Ureter (tissue), 1 donor: ENCODE data around the gene RTCA. TPM values are rescaled to one million over a fixed set of nuclear protein-coding genes. Genes with fewer than 3 reads are reported as not detected.
"Not testable (repeated sequence)": the region's sequence is repeated elsewhere in the genome, so short reads cannot be mapped to it uniquely, and the experiment has no call there.

Experiments
- DNase-seq: peaks from one replicate; pipeline ENCODE4 v3.0.0-alpha.2; 2020; ENCODE audit warnings: low spot score
- total RNA-seq: library from RNA; stranded (reverse); gene quantifications from one replicate; pipeline ENCODE4 v1.2.4, GENCODE V29; 2023
- donor health status: DM: yes; HTN: yes; CAD: no.

RTCA gene
- total RNA-seq, 1 donor from 2014 or later: 30.3 TPM

DNA sequence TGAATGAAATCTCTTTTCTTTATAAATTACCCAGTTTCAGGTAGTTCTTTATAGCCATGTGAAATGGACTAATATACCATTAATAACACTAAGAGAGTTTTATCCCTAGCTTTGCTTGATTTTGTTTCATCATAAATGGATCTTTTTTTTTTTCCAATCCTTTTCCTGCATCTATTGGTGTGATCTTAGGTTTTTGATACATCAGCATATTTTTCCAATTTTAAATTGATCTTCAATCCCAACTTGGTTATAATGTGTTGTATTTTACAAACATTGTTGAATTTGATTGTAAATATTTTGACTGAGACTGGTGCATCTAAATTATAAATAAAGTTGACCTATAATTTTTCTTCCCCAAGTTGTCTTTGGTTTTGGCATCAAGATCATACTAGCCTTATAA lies 4.3 kb upstream of the RTCA start:
- no peak for DNase-seq

DNA sequence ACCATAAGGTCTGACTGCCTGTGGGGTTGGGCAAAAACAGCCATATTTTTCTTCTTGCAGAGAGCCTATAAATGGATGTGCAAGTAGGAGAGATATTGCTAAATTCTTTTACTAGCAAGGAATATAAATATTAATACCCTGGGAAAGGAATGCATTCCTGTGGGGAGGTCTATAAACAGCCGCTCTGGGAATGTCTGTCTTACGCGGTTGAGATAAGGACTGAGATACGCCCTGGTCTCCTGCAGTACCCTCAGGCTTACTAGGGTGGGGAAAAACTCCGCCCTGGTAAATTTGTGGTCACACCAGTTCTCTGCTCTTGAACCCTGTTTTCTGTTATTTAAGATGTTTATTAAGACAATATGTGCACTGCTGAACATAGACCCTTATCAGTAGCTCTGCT lies 1.9 kb upstream of the RTCA start:
- not testable (repeated sequence) for DNase-seq

DNA sequence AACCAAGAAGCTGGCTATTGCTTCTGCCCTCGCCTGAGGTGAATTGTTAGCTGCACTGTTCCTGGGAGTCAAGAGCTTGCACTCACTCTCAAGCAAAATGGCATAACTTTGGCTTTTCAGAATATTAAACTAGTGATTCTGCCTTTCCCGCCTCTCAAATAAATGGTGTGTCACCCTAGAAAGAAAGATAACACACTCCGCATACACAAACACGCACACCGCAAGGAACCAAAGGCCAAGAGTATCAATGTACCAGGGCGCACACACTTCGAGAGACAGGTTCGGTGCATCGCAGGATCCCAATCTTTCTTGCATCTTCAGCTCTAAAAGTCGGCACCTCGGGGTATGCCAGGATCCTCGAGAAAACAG lies 470 bp upstream of the RTCA start:
- DNase-seq: no peak

DNA sequence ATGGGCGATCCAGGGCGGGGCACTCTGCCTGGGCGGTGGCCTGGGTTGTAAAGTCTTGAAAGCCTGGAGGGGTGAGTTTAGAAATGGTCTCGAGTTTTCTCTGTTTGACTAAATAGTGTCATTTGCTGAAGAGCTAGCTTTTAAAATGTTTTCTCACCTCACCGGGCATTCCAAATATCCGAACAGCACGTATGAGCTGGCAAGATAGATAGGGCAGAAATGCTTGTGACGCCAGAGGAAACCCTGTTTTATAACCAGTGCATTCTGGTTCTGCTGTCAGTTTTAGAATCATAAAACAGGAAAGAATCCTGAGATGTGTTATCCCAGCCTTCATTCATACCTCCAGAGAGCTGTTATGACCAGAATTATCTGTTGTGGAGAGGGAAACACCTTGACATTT lies 725 bp downstream of the RTCA start:
- DNase-seq: no peak

DNA sequence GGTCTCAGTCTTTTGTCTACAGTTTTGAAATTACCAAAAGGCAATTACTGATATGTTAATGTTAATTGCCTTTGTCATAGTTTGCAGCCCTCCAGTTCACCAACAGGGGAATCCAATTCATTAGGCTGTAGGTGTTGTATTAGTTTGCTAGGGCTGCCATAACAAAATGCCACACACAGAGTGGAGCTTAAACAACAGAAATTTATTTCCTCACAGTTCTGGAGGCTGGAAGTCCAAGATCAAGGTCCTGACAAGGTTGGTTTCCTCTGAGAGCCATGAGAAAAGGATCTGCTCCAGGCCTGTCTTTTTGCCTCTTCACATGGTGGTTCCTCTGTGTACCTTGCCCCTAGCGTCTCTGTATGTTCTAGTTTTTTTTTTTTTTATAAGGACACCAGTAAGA lies 1.3 kb downstream of the RTCA start:
- DNase-seq: no peak

DNA sequence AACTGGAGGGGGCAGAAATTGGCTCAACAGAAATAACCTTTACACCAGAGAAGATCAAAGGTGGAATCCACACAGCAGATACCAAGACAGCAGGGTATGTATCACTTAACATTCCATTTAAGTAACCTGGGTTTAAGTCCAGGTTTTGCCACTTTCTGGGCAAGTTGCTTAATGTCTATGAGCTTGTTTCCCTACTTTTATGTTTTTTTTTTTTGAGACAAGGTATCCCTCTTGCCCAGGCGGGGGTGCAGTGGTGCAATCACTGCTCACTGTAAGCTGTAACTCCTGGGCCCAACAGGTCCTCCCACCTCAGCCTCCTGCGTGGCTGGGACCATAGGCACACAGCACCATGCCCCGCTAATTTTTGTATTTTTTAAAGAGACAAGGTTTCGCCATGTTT lies 2.2 kb downstream of the RTCA start:
- DNase-seq: no peak

DNA sequence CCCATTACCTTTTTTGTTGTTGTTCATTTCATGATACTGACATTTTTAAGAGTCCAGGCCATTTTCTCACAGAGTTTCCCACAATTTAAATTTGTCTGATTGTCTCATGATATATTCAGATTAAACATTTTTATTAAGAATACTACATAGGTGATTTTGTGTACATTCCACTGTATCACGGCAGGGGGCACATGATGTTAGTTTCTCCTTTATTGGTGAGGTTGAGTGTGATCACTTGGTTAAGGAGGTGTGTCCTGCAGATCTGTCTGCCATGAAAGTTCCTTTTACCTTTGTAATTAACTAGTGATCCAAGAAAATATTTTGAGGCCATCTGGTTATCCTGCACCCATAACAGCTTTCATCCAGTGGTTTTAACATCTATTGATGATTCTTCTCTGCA lies 11.8 kb downstream of the RTCA start:
- no peak for DNase-seq

DNA sequence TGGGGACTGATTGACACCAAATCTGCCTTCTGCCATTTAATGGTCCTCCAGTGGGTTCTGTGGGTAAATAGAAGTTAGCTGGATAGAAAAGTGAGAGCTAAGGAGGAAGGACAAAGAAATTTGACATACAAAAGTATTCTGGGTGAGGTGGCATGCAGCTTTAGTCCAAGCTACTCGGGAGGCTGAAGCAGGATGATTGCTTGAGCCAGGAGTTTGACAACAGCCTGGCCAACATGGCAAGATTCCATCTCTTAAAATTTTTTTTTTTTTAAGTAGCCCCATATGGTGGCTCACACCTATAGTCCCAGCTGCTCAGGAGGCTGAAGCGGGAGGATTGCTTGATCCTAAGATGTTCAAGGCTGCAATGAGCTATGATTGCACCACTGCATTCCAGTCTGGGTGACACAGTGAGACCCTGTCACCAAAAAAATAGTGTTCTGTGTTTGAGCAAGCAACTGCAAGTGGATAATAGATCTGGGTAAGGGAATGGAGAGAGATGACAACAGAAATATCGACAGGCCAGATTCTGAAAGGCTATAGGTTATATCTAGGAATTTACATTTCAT lies 13.4 kb downstream of the RTCA start:
- no peak for DNase-seq

DNA sequence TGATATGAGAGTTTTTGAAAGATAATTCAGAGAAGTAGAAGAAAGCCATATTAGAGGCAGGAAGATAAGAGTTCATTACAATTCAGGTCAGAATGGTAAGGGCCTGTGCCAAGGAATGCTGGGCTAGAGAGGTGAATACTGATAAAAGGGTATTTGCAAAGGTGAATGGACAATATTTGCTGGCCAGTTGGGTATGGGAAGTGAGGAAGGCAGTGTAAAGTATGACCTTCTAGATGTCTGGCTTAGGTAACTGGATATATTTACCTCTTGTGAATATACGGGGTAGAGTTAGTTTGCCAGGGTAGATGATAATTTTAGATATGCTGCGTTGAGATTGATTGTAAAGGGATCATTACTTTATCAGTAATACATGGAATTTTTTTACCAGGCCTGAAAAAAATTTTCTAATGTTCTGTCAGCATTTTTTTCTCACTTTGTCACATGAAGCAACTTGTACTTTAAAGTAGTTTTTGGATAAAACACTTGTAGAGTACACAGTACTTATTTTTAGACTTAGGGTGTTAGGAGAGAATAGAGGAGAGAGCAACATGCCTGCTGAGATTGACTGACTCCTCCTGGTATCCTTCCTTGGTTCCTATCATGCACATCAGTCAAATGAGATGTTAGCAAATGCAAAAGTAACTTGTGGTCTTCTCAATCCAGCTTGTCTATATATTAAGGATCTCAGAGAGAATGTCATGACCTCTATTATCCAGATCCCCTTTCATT lies 14.1 kb downstream of the RTCA start:
- no peak for DNase-seq

DNA sequence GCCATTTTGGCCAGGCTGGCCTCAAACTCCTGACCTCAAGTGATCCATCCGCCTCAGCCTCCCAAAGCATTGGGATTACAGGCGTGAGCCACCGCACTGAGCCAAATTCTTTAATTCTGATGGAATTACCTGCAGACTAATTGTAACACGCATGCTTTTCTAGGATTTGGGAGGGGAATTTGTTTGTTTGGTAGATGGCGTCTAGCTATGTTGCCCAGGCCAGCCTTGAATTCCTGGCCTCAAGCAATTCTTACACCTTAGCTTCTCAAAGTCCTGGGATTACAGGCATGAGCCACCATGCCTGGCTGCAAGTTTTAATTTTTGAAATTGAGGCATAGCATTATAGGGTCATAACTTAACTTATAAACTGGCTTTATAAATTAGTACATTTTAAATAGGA lies 18.6 kb downstream of the RTCA start:
- no peak for DNase-seq

DNA sequence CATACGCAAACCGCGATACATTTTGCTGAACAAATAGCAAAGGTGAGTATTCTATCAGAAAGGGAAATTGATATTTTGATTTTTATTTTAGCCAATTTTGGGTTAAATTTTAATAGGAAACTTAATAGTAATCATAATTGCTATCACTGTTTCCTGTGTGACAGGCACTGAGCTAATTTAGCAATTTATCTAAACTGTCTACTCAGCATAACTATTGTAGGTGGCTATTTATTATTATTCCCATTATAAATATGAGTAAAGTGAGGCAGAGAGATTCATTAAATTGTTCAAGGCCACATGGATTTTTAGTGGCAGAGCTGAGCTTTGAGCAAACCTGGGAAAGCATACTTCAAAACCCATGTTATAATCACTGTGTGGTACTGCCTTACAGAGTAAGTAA lies 21.1 kb downstream of the RTCA start:
- no peak for DNase-seq

DNA sequence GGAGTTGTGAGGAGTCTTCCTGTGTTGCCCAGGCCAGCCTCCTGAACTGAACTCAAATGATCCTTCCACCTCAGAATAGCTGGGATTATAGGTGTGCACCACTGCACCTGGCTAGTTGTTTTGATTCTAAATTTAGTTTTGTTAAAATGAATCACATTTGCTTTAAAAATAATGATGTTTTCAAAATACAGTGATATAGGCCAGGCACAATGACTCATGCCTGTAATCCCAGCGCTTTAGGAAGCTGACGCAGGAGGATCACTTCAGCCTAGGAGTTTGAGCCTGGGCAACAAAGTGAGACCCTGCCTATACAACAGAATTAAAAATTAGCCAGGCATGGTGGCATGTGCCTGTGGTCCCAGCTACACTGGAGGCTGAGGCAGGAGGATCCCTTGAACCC lies 24.3 kb downstream of the RTCA start:
- DNase-seq: no peak

DNA sequence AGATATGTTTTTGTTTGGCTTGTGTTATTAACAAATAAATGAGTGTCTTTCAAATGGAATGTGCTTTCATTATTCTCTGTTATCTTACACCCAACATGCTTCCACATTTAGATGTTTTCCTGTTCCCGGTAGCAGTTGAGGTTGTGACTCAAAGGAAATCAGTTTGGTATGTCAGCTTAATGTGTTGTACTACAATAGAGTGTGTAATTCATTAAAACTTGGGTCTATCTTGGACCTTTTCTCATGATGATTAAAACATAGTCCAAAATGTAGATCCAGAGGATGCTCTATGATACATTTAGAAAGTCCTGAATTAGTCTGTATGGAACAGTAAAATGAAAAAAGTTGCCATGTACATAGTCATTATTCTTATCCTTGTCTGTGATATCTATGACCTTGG lies 26.7 kb downstream of the RTCA start:
- no peak for DNase-seq

DNA sequence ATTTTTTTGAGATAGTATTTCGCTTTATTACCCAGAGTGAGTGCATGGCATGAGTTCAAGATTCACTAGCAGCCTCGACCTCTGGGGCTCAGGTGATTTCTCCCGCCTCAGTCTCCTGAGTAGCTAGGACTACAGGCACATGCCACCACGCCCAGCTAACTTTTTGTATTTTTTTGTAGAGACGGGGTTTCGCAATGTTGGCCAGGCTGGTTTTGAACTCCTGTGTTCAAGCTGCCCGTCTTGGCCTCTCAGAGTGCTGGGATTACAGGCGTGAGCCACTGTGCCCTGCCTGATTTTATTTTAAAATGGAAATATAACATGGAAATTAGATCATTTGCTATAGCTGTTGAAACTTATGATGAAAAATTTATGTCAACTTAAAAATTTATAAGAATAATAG lies 30.1 kb downstream of the RTCA start:
- DNase-seq: no peak

DNA sequence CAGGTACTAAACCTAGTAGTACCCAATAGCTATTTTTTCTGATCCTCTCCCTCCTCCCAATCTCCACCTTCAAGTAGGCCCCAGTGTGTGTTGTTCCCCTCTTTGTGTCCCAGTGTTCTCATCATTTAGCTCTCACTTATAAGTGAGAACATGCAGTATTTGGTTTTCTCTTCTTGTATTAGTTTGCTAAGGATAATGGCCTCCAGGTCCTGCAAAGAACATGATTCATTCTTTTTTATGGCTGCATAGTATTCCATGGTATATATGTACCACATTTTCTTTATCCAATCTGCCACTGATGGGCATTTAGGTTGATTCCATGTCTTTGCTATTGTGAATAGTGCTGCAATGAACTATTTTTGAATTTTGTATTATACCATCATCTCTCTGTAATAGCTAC lies 31.0 kb downstream of the RTCA start:
- not testable (repeated sequence) for DNase-seq

DNA sequence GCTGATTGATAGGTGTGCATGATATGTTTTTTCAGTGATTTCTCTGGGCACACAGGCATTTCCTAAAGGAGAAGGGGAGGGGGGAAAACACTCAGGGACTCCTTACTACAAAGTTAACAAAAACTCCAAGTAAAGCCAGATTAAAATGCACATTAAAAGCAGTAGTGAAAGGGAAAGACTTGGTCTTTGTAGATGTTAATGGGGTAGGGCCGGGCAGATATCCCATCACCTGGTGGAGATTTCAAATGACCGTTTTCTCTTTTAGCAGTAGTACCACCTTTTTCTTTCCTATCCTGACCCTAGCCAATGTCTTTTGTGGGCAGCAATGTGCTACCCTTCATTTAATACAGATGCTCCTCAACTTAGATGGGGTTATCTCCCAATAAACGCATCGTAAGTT lies 32.5 kb downstream of the RTCA start:
- no peak for DNase-seq

DNA sequence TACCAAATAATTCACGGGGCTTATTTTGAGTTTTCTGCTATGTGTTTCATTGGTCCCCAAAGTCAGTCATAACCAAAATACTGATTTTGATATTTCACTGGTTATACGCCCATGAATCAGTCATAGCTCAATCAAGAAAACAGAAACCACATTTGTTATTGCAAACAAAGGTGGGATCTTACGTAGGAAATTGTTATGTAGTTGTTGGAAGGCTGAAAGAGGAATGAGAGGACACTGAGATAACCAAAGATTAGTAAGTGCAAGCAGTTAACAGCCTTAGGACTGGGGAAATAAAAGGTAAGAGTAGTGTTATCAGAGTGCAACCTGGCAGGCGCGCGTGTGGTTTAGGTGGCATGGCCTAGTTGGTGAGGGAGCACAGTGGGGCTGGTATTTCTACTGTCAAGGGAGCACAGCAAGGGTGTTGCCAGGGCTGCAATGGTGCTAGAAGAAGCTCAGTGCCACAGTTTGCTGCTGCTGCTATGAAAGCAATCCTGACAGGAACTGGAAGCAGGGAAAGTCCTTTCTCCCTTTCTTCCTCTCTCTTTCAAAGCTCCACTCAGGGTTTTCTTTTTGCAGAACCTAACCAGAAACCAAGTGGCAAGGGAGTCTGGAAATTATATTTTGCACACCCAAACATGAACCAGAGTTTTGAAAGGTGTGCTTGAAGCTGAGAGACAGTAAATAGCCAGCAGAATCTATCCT lies 33.7 kb downstream of the RTCA start:
- no peak for DNase-seq

DNA sequence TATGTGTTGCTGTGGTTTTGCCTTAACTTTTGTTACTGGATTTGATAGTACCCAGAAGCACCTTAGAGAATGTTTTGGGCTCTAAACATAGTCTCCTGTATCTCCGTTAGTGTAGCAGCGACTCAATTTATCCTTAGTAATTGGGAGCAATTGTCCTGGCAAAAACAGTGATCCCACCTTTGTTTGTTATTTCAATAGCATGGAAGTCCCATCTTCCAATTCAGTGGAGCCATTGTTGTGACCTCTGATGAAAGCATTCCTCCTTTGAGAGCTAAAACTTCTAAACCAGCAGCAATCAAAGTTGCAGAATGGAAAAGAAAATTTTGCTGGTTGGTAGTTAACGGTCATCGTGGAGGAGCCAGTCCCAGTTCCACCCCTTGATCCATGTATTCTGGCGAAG lies 34.7 kb downstream of the RTCA start:
- no peak for DNase-seq

DNA sequence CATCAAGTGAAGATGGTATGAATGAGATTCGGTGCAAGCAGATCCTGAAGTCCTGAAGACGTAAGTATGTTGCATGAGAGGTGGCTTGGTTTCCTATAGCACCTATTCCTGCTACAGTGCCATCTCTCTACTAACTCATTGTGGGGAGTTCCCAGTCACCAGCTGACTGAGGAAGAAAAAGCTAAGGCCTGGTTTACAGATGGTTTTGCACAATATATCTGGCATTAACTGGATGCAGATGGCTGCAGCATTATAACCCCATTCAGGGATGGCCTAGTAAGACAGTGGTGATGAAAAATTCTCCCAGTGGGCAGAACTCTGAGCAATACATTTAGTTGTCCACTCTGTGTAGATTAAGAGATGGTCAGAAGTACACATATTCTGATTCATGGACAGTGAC lies 36.7 kb downstream of the RTCA start:
- DNase-seq: no peak

DNA sequence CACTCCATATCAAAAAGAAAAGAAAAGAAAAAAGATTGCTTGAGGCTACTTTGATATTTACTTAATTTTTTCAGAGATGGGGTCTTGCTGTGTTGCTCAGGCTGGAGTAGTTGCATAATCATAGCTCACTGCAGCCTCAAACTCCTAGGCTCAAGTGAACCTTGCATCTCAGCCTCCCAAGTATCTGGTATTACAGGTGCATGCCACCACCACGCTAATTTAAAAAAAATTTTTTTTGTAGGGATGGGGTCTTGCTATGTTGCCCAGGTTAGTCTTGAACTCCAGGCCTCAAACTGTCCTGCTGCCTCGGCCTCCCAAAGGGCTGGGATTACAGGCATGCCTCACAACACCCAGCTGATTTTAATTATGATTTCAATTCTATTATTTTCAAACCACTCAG lies 38.2 kb downstream of the RTCA start:
- DNase-seq: no peak

DNA sequence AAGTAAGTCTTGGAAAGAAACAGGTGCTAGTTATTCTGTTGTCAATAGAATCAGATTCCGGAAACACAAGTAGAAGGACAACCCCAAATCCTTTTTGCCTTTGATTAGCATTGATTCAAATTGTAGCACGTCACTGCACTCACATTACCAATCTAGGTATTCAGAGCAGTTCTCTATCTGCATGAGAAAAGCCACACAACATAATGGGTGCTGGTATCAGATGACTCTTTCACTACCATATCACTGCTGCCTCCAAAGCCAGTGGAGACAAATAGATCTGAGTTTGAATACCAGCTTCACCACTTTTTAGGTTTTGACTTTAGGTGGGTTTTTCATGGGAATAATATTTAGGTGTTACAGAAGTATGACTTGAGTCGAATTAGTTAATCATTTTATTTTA lies 38.9 kb downstream of the RTCA start:
- no peak for DNase-seq

DNA sequence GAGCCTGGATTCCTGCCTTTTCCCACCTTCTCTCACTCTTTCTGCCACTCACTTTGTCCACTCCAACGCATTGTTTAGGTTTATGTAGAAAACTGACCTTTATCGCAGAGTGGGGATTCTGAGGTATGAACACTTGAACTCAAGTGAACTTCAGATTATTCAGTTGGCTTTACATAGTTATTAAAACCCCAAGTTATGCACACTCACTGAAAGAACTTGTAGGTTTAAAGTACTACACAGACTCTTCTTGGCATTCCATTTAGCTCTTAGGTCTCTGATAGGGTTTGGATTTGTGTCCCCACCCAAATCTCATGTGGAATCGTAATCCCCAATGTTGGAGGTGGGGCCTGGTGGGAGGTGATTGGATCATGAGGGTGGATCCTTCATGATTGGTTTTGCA lies 39.9 kb downstream of the RTCA start:
- DNase-seq: no peak

DNA sequence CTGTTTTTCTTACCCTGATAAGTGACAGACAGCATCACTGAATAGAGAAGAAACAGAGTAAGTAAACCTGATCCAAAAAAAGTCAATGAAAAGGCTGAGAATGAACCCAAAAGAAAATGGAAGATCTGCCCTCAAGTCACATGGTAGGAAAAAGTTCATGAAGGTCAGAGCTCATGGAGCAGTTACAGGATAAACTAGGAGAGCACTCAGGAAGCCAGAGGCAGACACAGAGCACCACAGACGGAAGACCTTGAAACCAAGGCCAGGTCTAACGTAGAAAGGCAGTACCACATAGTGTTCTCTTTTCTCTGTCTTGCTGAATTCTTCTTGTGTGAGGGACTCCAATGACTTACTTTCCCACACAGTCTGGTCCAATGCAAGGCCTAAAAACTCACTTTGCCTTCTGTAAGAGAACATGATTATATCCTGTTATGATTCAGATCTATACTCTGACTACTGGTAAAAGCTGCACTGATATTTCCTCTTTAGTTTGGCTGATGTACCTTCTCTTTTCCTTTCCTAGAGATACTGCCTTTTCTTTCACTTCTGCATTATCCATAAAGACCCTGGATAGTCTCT lies 40.8 kb downstream of the RTCA start:
- DNase-seq: no peak
